ENCODE measurements around the gene GUCY2F.

GUCY2F gene

GRCh38 chrX:109392895-109393294 lies 89.0 kb downstream of the GUCY2F start:
- peak; percentile 14 for DNase-seq

GRCh38 chrX:109390556-109390955 lies 91.3 kb downstream of the GUCY2F start:
- no peak for DNase-seq

- DNase-seq, result peak; percentile 53
Measured at GRCh38 chrX:109389917-109390316, 92.0 kb downstream of the GUCY2F start.

- peak; percentile 53 for DNase-seq
Measured at GRCh38 chrX:109384699-109385098, 97.2 kb downstream of the GUCY2F start.

GRCh38 chrX:109382332-109382731 lies 99.6 kb downstream of the GUCY2F start:
- no peak for DNase-seq

GRCh38 chrX:109378281-109378680 lies 103.6 kb downstream of the GUCY2F start:
- no peak for DNase-seq

GRCh38 chrX:109374262-109374960 lies 107.5 kb downstream of the GUCY2F start:
- no peak for DNase-seq

- DNase-seq, result peak; percentile 32
Measured at GRCh38 chrX:109373468-109373867, 108.4 kb downstream of the GUCY2F start.

- DNase-seq, result no peak
Measured at GRCh38 chrX:109372716-109373115, 109.2 kb downstream of the GUCY2F start.

- DNase-seq, result no peak
Measured at GRCh38 chrX:109372291-109372690, 109.6 kb downstream of the GUCY2F start.

GRCh38 chrX:109362101-109362500 lies 119.8 kb downstream of the GUCY2F start:
- DNase-seq, result no peak

GRCh38 chrX:109360301-109360700 lies 121.6 kb downstream of the GUCY2F start:
- DNase-seq, result no peak

GRCh38 chrX:109357706-109358105 lies 124.2 kb downstream of the GUCY2F start:
- DNase-seq, result no peak

GRCh38 chrX:109356684-109357083 lies 125.2 kb downstream of the GUCY2F start:
- no peak for DNase-seq

- peak; percentile 29 for DNase-seq
Measured at GRCh38 chrX:109352066-109352588, 129.8 kb downstream of the GUCY2F start.

GRCh38 chrX:109351557-109351956 lies 130.3 kb downstream of the GUCY2F start:
- DNase-seq, result peak; percentile 38

GRCh38 chrX:109350551-109350950 lies 131.3 kb downstream of the GUCY2F start:
- DNase-seq, result no peak

GRCh38 chrX:109350051-109350450 lies 131.8 kb downstream of the GUCY2F start:
- no peak for DNase-seq

- DNase-seq, result no peak
Measured at GRCh38 chrX:109347632-109348031, 134.3 kb downstream of the GUCY2F start.

- DNase-seq, result no peak
Measured at GRCh38 chrX:109346491-109346890, 135.4 kb downstream of the GUCY2F start.

GRCh38 chrX:109345856-109346255 lies 136.0 kb downstream of the GUCY2F start:
- no peak for DNase-seq

- DNase-seq, result no peak
Measured at GRCh38 chrX:109344678-109345077, 137.2 kb downstream of the GUCY2F start.

GRCh38 chrX:109344101-109344500 lies 137.8 kb downstream of the GUCY2F start:
- DNase-seq, result no peak

GRCh38 chrX:109343671-109344070 lies 138.2 kb downstream of the GUCY2F start:
- DNase-seq, result no peak

- DNase-seq, result no peak
Measured at GRCh38 chrX:109336141-109336540, 145.7 kb downstream of the GUCY2F start.

Measured in OCI-M1 (cell line).